HG03064 (cell line): ENCODE data around the gene CSNK1G1.
"Not testable (repeated sequence)": the region's sequence is repeated elsewhere in the genome, so short reads cannot be mapped to it uniquely, and the experiment has no call there.

Experiments used
- ATAC-seq: cut with Tn5 transposase; IDR thresholded peaks from one replicate; pipeline ENCODE4 v1.9.1; 2021; ENCODE audit warnings: low read depth; ENCODE audit not compliant: unreplicated experiment

The CSNK1G1 gene

DNA sequence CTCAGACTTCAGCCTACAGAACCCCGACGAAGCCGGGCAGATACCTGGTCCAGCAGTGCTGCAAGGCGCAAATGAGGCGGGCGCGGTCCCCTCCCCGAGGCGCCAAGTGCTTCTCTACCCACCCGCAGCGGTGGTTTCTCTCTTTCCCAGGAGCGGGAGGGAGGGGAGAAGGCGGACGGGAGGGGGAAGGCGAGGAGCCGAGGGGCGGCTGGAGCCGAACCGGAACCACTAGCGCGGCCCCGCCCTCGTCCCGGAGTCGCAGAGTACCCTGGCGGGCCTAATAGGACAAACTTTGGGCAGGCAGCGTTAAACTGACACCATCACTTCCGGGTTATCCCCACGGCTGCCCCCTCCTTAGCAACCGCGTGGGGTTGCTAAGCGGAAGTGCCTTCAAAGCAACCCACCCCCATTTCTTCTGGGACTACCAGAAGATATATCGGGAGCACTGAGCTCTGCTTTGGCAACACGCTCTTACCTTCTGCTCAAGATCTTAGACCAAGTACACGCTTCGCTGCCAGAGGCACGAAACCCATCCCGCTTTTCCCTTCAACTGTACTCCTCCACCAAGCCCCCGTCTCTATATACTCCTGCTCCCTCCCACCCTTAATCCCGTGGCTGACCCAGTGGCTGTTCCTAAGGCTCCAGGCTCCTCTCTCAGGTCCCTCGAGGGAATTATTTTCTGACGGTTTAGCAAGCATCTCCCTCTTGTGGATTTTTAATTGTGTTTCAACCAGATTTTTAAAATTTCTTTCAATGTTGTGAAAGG, at the start of gene CSNK1G1:
CSNK1G1 (minus strand) TSS at position 230 of the 766 bp plus-strand sequence. CDS start 55,674 bp downstream, outside the sequence.
- ATAC-seq = peak; percentile 94

DNA sequence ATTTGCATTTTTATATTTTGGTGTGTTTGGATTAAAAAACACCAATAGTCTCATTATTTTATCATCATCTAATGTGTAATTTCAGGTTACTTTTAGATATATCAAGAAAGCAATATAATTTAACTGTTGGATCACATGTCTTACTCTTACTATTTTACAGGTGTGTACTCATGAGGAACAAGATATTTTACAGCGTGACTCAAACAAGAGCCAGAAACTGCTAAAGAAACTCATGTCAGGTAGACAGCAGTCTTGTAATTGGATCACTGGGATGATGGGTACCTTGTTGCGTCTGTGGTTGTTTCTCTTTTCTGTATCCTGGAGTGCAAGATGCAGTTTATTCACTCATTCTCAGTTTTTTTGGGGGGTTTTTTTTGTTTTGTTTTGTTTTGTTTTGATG, 44.6 kb upstream of the CSNK1G1 start:
- ATAC-seq = no peak

DNA sequence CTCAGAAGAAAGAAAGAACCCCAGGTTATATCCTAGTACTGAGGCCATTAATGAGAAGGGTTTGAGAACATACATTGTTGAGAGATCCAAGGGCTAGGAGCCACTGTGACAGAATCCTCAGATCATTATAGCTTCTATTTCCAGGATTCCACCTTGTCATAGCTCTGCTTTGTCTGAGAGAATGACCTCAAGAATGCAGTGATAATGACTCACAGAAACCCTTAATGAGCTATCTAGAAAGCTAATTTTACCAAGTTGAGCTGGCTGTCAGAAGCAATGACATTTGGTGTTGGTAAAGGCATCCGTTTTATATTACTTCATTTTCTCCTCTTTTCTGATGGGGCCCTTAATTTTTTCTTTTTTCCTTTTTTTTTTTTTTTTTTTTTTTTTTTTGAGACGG, 42.6 kb upstream of the CSNK1G1 start:
- no peak for ATAC-seq

DNA sequence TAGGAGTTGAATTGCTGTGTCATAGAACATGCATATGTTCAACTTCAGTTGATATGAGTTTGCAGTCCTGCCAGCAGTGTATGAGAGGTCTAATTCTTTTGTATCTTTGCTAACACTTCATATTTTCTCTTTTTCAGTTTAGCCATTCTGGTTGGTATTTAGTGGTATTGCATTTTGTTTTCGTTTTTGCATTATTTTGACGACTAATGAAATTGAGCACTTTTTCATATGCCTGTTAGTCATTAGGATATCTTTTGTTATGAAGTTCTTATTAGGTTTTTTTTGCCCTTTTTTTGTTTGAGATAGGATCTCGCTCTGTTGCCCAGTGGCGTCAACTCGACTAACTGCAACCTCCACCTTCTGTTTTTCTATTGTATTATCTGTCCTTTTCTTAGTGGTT, 40.8 kb upstream of the CSNK1G1 start:
- no peak for ATAC-seq

DNA sequence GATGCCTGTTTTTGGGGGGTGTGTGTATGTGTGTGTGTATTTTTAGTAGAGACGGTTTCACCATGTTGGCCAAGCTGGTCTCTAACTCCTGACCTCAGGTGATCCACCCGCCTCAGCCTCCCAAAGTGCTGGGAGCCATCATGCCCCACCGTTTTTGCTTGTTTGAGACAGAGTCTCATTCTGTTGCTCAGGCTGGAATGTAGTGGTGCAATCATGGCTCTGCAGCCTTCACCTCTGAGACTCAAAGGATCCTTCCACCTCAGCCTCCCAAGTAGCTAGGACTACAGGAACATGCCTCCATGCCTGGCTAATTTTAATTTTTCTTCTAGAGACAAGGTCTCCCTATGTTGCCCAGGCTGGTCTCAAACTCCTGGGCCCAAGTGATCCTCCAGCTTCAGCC, 36.5 kb upstream of the CSNK1G1 start:
- not testable (repeated sequence) for ATAC-seq

DNA sequence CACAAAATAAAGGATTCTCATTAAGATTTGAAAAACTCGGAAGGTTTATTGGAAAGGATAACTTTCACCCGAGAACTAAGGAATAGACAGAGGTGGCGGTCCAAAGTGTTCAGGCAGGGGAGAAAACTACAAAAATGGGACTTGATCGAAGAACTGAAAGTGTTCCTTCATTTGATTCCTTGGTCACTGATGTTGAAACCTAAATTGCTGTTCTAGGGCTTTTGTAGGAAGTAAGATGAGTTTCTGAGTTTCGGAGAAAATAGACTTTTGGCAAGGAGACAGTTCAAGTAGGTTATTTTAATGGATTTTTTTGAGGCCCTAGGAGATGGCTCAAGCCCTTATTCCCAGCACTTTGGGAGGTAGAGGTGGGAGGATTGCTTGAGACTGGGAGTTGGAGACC, 33.1 kb upstream of the CSNK1G1 start:
- no peak for ATAC-seq

DNA sequence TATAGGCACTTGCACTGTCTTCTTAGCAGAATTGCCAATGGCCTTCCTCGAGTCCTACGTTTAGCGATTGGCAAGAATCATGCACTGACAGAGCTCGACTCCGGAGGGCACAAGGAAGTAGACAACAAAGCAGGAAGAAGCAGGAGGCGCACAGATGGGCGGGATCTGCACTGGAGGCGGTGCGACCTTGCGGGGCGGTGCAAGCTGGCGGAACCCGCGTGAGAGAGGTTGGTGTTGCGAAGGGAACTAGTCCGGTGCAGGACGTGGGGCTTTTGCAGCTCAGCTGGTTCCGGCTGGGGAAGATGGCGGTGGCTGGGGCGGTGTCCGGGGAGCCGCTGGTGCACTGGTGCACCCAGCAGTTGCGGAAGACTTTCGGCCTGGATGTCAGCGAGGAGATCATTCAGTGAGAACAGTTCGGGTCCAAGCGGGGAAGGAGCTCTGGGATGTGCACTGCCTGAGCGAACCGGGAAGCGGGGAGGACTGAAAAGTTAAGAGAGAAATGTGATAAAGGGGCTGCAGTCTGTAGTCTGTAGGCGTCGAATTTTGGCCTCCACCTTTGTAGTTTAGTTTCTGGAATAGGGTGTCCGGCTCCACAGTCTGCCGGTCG, 31.7 kb upstream of the CSNK1G1 start, which contains the start of gene TRIP4:
TRIP4 (plus strand) TSS at position 275 of the 607 bp plus-strand sequence; CDS start at position 303, 28 bp downstream.
- peak; percentile 97 for ATAC-seq

DNA sequence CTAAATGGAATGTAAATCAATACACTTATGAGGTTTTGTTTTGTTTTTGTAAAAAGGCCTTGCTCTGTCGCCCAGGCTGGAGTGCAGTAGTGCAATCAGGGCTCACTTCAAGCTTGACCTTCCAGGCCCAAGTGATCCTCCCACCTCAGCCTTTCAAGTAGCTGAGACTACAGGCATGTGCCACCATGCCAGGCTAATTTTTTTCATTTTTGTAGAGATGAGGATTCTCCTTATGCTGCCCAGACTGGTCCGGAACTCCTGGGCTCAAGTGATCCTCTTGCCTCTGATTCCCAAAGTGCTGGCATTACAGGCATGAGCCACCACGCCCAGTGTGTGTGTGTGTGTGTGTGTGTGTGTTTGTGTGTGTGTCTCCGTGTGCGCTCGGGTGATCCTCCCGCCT, 30.3 kb upstream of the CSNK1G1 start:
- no peak for ATAC-seq

DNA sequence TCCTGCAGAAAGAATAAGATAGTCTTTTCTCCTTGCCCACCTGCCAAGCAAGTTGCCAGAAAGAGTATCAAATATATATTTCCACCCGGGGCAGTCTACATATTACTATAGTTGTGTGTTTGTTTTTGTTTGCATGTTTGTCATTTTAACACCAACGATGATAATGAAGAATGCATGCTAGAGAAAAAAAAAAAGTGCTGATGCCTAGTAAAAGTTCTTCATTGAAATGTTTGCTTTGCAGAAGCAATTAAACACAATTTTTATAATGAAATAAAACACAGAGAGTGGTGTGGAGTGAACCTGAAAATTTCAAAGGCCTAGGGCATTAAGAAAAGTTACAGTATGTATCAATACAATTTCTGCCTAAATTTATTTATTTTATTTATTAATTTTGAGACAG, 27.8 kb upstream of the CSNK1G1 start:
- ATAC-seq = no peak

DNA sequence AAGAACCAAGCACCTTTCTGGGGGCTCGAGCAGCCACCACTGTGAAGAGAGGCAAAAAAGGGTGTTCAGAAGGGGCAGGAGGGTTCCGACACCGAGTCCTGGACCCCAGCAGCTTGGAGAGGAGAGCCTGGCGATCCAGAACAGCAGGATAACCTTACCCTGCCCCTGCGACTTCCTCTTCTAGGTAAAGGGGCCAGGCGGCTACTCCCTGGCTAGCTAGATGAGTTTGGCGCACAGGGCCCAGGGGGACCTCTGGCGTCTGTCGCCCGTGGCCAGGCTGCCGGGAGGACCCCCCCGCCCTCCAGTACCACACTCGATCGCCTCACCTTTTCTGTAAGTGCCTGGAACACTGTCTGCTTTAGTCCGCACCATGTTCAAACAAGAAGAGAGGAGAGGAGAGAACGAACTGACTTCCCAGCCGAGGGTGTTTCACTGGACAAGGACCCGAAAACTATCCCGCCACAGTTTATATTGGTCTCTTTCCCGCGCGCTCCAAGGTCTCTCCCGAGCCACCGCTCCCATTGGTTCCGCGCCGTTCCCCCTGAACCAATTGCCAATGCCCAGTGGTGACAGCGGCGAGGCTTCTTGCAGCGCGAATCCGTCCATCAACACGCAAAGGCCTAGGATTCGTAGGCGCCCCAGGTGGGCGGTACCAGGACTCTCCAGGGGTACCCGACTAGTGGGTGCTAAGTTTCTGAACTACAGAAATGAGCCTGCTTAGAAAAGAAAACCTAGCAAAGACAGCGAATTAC, 25.2 kb upstream of the CSNK1G1 start, which contains the start of gene PCLAF:
PCLAF (minus strand) TSS at position 442 of the 752 bp plus-strand sequence; CDS start at position 372, 70 bp downstream.
- ATAC-seq = peak; percentile 90

DNA sequence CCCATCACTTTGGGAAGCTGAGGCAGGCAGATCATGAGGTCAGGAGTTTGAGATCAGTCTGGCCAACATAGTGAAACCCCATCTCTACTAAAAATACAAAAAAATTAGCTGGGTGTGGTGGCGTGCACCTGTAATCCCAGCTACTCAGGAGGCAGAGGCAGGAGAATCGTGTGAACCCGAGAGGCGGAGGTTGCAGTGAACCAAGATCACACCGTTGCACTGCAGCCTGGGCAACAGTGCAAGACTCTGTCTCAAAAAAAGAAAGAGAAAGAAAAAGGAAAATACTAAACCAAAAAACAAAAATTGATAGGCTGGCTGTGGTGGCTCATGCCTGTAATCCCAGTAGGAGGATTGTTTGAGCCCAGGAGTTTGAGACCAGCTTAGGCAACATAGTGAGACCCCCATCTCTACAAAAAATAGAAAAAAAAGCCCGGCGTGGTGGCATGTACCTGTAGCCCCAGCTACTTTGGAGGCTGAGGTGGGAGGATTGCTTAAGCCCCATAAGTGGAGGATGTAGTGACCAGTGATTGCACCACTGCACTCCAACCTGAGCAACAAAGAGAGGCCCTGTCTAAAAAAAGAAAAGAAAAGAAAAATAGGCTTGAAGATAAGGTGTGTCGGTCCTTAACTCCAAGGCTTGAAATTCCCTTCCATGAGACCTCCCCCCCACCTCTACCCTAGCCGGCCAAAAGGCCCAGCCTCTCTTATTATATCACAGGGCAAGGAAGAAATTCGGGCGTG, 24.3 kb upstream of the CSNK1G1 start:
- ATAC-seq = not testable (repeated sequence)

DNA sequence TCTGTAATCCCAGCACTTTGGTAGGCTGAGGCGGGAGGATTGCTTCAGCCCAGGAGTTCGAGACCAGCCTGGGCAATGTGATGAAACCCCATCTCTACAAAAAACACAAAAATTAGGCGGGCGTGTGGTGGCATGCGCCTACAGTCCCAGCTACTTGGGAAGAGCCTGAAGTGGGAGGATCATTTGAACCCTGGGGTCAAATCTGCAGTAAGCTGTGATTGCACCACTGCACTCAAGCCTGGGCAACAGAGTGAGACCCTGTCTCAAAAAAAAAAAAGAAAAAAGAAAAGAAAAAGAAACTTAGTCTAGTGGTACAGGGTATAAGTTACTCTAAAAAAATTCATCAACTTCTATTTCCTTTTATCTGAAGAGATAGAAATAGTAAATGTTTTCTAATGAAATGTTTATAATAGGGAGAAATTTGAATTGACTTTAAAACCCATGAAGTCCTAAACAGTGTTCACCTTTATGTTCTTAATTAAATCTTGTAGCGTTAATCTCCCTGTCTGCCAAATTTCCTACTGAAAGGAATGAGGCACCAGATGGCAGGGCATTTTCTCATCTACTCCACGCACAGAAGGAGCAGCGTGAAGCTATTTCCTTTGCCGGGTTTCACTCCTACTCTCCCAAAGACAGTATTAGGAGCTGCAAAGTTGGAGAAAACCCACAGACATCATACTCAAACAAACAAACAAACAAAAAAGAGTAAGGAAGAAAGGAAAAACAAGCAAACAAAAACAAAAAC, 23.4 kb upstream of the CSNK1G1 start:
- ATAC-seq = no peak

DNA sequence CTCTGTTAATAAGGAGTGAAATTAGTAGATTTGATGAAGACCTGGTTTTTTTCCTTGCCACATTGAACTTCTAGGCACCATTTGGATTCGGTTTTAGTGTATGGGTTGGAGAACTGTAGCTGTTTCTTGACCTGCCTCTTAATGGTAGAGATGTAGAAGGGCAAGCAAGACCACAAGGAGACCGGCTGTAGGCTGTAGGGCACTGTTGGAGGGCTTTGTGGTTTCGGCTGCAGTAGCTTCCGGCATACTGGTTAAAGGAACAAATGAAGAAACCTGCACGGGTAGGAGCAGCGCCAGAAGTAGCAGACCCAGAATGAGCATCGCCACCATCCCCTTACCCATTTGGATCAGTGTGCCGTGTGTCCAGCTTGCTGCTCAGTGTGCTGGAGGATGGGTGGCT, 17.4 kb upstream of the CSNK1G1 start:
- no peak for ATAC-seq

DNA sequence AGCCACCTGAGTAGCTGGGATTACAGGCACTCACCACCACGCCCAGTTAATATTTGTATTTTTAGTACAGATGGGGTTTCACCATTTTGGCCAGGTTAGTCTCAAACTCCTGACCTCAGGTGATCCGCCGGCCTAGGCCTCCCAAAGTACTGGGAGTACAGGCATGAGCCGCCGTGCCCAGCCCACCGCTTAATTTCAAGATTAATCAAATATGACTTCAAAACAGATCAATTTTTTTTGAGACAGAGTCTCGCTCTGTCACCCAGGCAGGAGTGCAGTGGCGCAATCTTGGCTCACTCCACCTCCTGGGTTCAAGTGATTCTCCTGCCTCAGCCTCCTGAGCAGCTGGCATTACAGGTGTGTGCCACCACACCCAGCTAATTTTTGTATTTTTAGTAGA, 15.4 kb upstream of the CSNK1G1 start:
- not testable (repeated sequence) for ATAC-seq

DNA sequence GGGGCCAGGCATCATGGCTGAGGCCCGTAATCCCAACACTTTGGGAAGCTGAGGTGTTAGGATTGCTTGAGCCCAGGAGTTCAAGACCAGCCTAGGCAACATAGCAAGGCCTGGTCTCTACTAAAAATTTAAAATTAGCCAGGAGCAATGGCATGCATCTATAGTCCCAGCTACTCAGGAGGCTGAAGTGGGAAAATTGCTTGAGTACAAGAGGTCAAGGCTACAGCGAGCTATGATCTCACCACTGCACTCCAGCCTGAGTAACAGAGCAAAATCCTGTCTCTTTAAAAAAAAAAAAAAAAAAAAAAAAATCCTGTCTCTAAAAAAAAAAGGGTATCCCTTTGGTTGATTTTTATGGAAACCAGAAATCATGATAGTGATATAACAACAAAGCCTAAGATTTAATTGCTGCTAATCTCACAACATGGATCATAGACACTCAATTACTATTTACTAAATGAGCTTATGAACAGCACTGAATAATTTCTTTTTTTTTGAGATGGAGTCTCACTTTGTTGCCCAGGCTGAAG, 13.2 kb upstream of the CSNK1G1 start:
- ATAC-seq = no peak

DNA sequence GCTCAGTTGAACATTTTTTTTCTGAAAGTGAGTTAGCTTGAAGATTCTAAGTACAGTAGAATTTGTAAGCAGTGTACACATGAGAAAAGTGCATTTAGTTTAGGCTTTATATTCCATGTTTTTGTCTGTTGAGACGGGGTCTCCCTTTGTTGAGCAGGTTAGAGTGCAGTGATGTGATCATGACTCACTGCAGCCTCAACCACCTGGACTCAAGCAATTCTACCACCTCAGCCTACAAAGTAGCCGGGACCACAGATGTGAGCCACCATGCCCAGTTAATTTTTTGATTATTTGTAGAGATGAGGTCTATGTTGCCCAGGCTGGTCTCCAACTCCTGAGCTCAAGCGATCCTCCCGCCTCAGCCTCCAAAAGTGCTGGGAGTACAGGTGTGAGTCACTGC, 5.3 kb upstream of the CSNK1G1 start:
- no peak for ATAC-seq

DNA sequence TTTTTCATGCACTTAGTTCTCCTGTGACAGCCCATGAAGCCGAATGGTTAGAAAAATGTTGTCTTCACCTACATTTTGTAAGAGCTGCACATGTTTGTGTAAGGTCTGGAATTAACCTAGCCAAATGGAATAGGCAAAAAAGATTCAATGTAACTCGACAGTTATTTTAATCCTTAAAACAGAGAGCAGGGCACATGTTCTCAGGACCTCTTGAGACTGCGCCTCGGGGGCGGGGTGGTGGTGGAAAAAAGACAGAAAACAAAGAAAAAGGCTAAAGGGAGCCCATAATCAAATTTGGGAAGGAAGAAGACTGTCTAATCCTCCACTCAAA, 702 bp upstream of the CSNK1G1 start:
- no peak for ATAC-seq

DNA sequence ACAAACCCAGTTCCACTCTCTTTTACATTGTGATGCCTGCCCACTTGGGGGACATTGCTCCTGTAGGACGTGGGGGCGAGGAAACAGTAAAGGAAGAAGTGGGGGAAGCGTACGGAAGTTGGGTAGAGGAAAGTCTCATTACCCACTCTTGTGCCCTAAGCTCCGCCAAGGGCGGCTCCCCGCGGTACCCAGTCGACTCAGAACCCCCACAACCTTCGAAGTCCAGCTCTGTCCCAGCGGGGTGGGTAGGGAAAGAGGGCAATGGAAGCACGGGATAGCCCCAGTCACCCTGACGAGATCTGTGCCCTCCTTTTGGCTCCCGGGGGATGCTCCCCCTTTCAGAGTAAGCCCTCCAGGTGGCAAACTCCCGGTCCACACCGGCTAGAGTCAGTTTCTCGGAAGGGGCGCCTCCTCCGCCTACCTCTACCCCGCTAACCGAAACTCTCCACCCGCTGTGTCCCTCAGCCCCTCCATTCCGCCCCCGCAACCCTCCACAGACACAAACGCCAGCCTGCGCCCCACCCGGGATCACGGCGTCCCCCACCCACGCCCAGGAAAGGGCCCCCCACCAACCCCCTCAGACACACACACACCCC, 527 bp downstream of the CSNK1G1 start:
- peak; percentile 11 for ATAC-seq

DNA sequence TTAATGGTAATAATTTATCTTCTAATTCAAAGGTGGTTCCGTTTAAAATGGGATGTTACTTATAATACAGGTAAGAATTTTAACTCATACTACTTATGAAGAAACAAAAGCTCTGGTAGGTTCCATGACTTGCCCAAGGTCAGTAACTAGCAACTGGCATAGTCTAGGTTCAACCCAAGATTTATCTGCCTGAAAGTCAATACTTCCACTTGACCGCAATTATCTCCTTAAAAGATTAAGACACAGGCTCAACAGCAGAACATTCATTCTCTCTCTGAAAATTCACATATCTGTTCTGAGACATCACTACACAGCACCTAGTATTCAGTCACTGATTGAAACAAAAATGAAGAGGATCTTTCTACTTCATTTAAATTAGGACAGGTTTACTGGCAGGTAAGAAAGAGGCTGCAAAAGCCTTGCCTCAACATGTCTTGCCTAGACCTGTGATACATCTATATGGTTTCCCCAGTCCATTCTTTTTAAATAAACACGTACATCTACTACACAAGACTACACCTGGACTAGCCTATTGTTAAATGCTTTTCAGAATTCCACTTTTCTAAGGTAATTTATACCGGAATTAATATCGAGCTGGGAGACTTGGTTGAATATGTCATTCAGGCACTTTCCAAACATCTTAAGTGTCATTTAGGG, 1.2 kb downstream of the CSNK1G1 start:
- no peak for ATAC-seq
